Effector CD4-positive, alpha-beta T cell (primary cell): Measurements from ENCODE around the gene ZBTB20.

Source experiments
- DNase-seq: peaks from one replicate; pipeline ENCODE4 v3.0.0-alpha.2; 2020

The ZBTB20 gene

GRCh38 chr3:114566767-114567166 is 580.3 kb downstream of the ZBTB20 start:
- DNase-seq, result no peak

GRCh38 chr3:114566162-114566755 is 580.8 kb downstream of the ZBTB20 start:
- no peak for DNase-seq

DNA sequence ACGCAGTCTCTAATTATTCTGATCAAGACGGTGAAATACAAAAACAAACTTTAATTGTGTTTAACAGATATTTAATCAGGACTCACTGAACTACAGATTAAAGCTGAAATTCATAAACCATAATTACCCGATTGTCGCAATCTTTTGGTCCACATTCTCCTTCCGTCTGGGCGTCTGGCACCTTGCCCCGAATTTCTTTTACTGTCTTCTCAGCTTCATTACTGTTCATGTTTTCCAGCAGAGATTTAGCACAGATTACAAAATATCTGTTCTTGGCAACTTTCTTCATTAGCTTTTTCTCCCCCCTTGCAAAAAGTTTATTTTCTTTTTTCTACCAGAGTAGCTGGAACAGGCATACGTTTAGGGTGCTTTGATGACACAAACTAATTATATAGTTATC is 581.9 kb downstream of the ZBTB20 start:
- no peak for DNase-seq

DNA sequence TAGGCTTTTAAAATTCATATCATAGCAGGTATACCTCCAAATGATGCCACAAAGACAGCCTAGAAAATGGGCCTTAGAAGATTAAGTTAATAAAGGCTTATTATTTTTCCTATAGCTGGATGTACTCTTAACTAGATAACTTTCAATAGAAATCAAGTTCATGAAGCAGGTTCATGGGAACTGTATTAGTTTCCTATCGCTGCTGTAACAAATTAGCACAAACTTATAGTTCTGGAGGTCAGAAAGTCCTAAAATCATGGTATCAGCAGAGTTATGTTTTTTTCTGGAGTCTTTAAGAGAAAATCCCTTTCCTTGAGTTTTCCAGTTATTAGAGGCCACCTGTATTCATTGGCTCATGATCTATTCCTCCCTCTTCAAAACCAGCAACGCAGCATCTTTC is 583.4 kb downstream of the ZBTB20 start:
- no peak for DNase-seq

- no peak for DNase-seq
These were observed 584.5 kb downstream of the ZBTB20 start for GRCh38 chr3:114562557-114562956.

- DNase-seq, result no peak
These were observed 588.8 kb downstream of the ZBTB20 start for GRCh38 chr3:114558271-114558670.

GRCh38 chr3:114557791-114558190 is 589.3 kb downstream of the ZBTB20 start:
- DNase-seq, result no peak

- DNase-seq, result no peak
These were observed 590.4 kb downstream of the ZBTB20 start for GRCh38 chr3:114556657-114557213.

- no peak for DNase-seq
These were observed 592.4 kb downstream of the ZBTB20 start for GRCh38 chr3:114554731-114555130.

- DNase-seq, result no peak
These were observed 593.0 kb downstream of the ZBTB20 start for GRCh38 chr3:114553949-114554593.

DNA sequence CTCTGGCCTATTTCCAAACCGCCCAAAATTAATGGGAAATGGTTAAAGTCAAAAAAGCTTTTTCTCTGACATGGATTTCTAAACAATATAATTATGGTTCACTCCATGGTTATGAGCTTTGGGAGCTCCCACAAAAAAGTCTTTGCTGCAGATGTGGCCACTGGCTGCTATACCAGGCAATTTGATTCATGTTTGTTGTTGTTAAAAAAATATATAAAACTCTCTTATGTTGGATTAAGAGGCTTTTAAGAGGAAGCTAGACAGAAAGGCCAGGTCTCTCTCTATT is 594.6 kb downstream of the ZBTB20 start:
- no peak for DNase-seq

- DNase-seq, result no peak
These were observed 595.1 kb downstream of the ZBTB20 start for GRCh38 chr3:114551770-114552526.

DNA sequence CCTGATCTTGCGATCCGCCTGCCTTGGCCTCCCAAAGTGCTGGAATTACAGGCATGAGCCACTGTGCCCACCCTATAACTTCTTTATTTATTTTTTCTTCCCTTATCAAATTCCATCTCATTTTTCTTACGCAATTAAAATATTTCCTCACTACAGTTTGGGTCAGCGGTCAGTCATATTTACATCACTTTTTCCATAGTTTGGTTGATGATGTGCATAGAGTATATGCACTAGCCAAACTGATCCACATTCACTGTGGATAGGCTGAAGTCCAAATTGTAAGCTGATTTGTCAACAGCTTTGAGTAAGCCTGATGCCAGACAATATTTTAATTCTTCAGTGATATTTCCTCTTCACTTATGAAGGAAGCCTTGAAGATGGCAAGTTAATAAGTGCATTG is 596.9 kb downstream of the ZBTB20 start:
- DNase-seq, result no peak

GRCh38 chr3:114545193-114545592 is 601.9 kb downstream of the ZBTB20 start:
- DNase-seq, result no peak

- no peak for DNase-seq
These were observed 604.7 kb downstream of the ZBTB20 start for GRCh38 chr3:114542359-114542758.

- no peak for DNase-seq
These were observed 607.6 kb downstream of the ZBTB20 start for GRCh38 chr3:114539525-114539924.

GRCh38 chr3:114538211-114538610 is 608.9 kb downstream of the ZBTB20 start:
- DNase-seq, result no peak

DNA sequence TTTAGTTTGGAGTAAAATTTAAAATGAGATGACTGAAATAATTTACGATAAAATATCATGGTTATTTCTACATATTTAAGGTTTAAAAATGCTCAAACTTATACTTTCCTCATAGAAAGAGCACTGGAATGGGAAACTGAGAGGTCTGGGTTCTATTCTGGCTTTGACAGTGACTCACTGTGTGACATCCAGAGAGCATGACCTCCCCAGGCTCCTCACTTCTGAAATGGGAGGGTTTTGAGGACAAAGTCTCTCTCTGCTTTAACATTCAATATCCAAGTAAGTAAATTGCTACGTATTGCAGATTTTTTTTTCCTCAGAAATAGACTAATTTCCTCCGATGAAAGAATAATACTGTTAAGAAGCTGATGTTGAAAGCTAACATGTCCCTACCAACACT is 618.6 kb downstream of the ZBTB20 start:
- no peak for DNase-seq

- DNase-seq, result no peak
These were observed 619.9 kb downstream of the ZBTB20 start for GRCh38 chr3:114527036-114527644.

GRCh38 chr3:114525278-114525677 is 621.8 kb downstream of the ZBTB20 start:
- no peak for DNase-seq

DNA sequence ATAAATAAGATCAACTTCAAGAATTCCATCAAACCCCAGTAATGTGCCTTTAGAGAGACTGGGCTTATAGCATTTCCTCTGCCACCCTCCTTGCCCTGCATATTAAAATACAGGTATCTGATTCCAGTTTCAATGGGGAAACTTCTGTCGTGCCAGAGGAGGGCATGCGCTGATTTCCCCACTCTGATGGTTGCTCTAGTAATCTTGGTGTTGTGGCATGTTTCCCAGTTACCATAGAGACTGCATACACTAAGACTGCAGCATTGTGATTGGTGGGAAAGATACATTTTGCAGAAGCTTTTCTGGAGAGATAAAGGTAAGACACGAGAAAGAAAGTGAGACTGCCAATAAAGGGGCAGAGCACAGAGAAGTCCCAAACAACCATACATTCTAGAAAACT is 627.7 kb downstream of the ZBTB20 start:
- no peak for DNase-seq

- DNase-seq, result no peak
These were observed 628.8 kb downstream of the ZBTB20 start for GRCh38 chr3:114518206-114518808.

GRCh38 chr3:114510201-114510600 is 636.9 kb downstream of the ZBTB20 start:
- no peak for DNase-seq
